ENCODE measurements around the gene ANKRD34A. TPM values are rescaled to one million over a fixed set of nuclear protein-coding genes. Genes with fewer than 3 reads are reported as not detected.

Gene ANKRD34A
- total and polyA plus RNA-seq, 2 of the 13 experiments (the other 11 are each of a cell fraction or from before 2014, with no cell fraction given) = 0.05 to 0.07 TPM

- TF ChIP-seq HMGXB4 (CRISPR knock-in tag; IDR thresholded peaks at IDR 0.05; ENCODE audit: borderline replicate concordance in 1 of 2, low read depth in 1 of 2) (peak; percentile 45 to 89; a peak in 3 of 4 replicates), ZNF569 (CRISPR knock-in tag; IDR thresholded peaks at IDR 0.05; ENCODE audit: borderline replicate concordance) (0 out of 2 replicates have a peak, but pooled peaks have one; percentile 38), PREB (CRISPR knock-in tag; IDR thresholded peaks at IDR 0.05) (no peak), DR1 (CRISPR knock-in tag; IDR thresholded peaks at IDR 0.05) (peak; percentile 26; the same call in 1 of the 2 replicates), ESRRA (CRISPR knock-in tag; IDR thresholded peaks at IDR 0.05; ENCODE audit: low read depth) (peak; percentile 38; the same call in 1 of the 2 replicates), ZNF292 (CRISPR knock-in tag; IDR thresholded peaks at IDR 0.05; ENCODE audit: borderline replicate concordance, low read depth) (peak; percentile 62; the same call in 1 of the 2 replicates), ZNF574 (CRISPR knock-in tag; IDR thresholded peaks at IDR 0.05) (peak; percentile 65), HDAC2 (CRISPR knock-in tag; IDR thresholded peaks at IDR 0.05) (peak; percentile 31; the same call in 1 of the 2 replicates), TEF (CRISPR knock-in tag; IDR thresholded peaks at IDR 0.05) (0 out of 2 replicates have a peak, but pooled peaks have one; percentile 34), UBTF (CRISPR knock-in tag; IDR thresholded peaks at IDR 0.05) (peak; percentile 92), RBFOX2 (IDR thresholded peaks at IDR 0.05; ENCODE audit: low read depth, low read length) (peak; percentile 62), SP4 (CRISPR knock-in tag; IDR thresholded peaks at IDR 0.05) (peak; percentile 54; the same call in 1 of the 2 replicates), ZNF280D (CRISPR knock-in tag; IDR thresholded peaks at IDR 0.05) (0 out of 2 replicates have a peak, but pooled peaks have one; percentile 10), ZNF230 (CRISPR knock-in tag; IDR thresholded peaks at IDR 0.05) (peak; percentile 52; the same call in 1 of the 2 replicates), KLF9 (CRISPR knock-in tag; IDR thresholded peaks at IDR 0.05; ENCODE audit: low read depth) (no peak)
Measured at GRCh38 chr1:145960468-145961108, 3.8 kb downstream of the ANKRD34A start (continued).
